Measurements from ENCODE around the gene AKR1C1.
"Not testable (repeated sequence)": the region's sequence is repeated elsewhere in the genome, so short reads cannot be mapped to it uniquely, and the experiment has no call there.

- not testable (repeated sequence) for TF ChIP-seq CTCF (IDR thresholded peaks at IDR 0.05); ZFX (IDR thresholded peaks at IDR 0.05; ENCODE audit: borderline replicate concordance)
Measured at GRCh38 chr10:4963815-4964154, 570 bp downstream of the AKR1C1 start.
